PC-9 (cell line): ENCODE data around the gene ANKRD34B.

Experiments used
- EZH2 ChIP-seq: fragments of 200-600 bp; sonication (generic); IDR thresholded peaks from 2 replicates; pipeline ENCODE4 v1.8.0; 2017; ENCODE audit warnings: antibody characterized with exemption, low read depth
- TF ChIP-seq, protein P1 (sequence below): fragments of 200-600 bp; sonication (generic); conservative IDR thresholded peaks from 2 replicates; pipeline ENCODE4 v1.6.1; 2017; ENCODE audit warnings: mixed run types, antibody characterized with exemption, mild to moderate bottlenecking, moderate library complexity

DNA sequence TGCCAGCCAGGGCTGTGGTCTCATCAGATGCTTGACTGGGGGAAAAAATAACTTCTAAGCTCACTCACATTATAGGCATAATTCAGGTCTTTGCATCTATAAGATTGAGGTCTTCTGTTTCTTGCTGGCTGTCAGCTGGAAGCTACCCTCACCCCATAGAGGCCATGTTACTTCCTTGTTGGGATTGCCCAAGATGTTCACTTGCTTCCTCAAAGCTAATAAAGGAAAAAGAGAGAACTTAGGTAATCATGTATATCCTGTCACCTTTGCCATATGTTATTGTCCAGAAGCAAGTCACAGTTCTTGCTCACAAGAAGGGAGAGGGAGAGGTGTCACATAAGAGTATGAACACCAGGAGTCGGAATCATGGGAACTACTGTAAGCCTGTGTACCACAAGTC is 38.7 kb upstream of the ANKRD34B start:
- TF ChIP-seq, protein P1, sequence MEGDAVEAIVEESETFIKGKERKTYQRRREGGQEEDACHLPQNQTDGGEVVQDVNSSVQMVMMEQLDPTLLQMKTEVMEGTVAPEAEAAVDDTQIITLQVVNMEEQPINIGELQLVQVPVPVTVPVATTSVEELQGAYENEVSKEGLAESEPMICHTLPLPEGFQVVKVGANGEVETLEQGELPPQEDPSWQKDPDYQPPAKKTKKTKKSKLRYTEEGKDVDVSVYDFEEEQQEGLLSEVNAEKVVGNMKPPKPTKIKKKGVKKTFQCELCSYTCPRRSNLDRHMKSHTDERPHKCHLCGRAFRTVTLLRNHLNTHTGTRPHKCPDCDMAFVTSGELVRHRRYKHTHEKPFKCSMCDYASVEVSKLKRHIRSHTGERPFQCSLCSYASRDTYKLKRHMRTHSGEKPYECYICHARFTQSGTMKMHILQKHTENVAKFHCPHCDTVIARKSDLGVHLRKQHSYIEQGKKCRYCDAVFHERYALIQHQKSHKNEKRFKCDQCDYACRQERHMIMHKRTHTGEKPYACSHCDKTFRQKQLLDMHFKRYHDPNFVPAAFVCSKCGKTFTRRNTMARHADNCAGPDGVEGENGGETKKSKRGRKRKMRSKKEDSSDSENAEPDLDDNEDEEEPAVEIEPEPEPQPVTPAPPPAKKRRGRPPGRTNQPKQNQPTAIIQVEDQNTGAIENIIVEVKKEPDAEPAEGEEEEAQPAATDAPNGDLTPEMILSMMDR: no peak
- no peak for TF ChIP-seq EZH2
